ENCODE measurements around the gene NGLY1. TPM values are rescaled to one million over a fixed set of nuclear protein-coding genes. Genes with fewer than 3 reads are reported as not detected.

The NGLY1 gene
- total and polyA plus RNA-seq, 7 donors, result 37.2 to 78.4 (median 59.0) TPM

GRCh38 chr3:25780618-25781017 is 2.6 kb downstream of the NGLY1 start:
- Histone ChIP-seq H3K27me3 (ENCODE audit: insufficient read depth in 3 of 3, low read length in 2 of 3) (no peaks in the 10 kb centered on the region), H3K9me3 (no peaks in the 10 kb centered on the region), H3K4me3 (no peak overlapping the region), H3K4me1 (peaks cover 16% of the 10 kb centered on the region), H3K36me3 (ENCODE audit: insufficient read depth in 1 of 2, low read depth in 1 of 2) (peaks cover 0 to 31% of the 10 kb centered on the region in 2 donors), H3K27ac (no peak overlapping the region)
- intact Hi-C loops (cut with DNase I), result loop anchor here in 1 of 2 donors (5.0 to 10.0 kb wide), 2 partner anchors 118 to 346 kb away; partner anchors contain the start of gene TOP2B
- 96 to 98% (median 97%) methylated on average over 6 of the region's 6 CpGs for WGBS, 3 donors
- DNase-seq, result no peak
- no peak for TF ChIP-seq CTCF (IDR thresholded peaks at IDR 0.05)
- no peak for ATAC-seq

- intact Hi-C loops (cut with DNase I), result no loop called here
- Histone ChIP-seq H3K9me3 (peaks cover 9% of the 10 kb centered on the region), H3K4me1 (peaks cover under 1% of the 10 kb centered on the region), H3K27me3 (ENCODE audit: insufficient read depth in 3 of 3, low read length in 2 of 3) (no peaks in the 10 kb centered on the region), H3K4me3 (no peak overlapping the region), H3K36me3 (ENCODE audit: insufficient read depth in 1 of 2, low read depth in 1 of 2) (peaks cover 5 to 56% of the 10 kb centered on the region in 2 donors), H3K27ac (no peak overlapping the region)
- no peak for DNase-seq
- WGBS, 3 donors, result 95 to 99% (median 97%) methylated on average over 2 of the region's 2 CpGs
- no peak for TF ChIP-seq CTCF (IDR thresholded peaks at IDR 0.05)
- ATAC-seq, result no peak
Measured at GRCh38 chr3:25775936-25776335, 7.3 kb downstream of the NGLY1 start.

- no peaks in the 10 kb centered on the region for H3K27me3 ChIP-seq (ENCODE audit: insufficient read depth in 3 of 3, low read length in 2 of 3)
- no peak for TF ChIP-seq CTCF (IDR thresholded peaks at IDR 0.05)
- DNase-seq (no peak), ATAC-seq (no peak)
- H3K9me3 ChIP-seq, result peaks cover 9% of the 10 kb centered on the region
- H3K4me3 ChIP-seq, result no peak overlapping the region
- intact Hi-C loops (cut with DNase I), result no loop called here
- WGBS, 3 donors, result 91 to 95% (median 93%) methylated on average over 6 of the region's 6 CpGs
- no peaks in the 10 kb centered on the region for H3K4me1 ChIP-seq
- H3K27ac ChIP-seq, result no peak overlapping the region
- peaks cover 3 to 41% of the 10 kb centered on the region in 2 donors for H3K36me3 ChIP-seq (ENCODE audit: insufficient read depth in 1 of 2, low read depth in 1 of 2)
Measured at GRCh38 chr3:25768851-25769250, 14.4 kb downstream of the NGLY1 start.

GRCh38 chr3:25751725-25752124 is 31.5 kb downstream of the NGLY1 start:
- no peak overlapping the region for H3K27ac ChIP-seq
- no peaks in the 10 kb centered on the region for H3K9me3 ChIP-seq
- no peak overlapping the region for H3K4me3 ChIP-seq
- peaks cover 5 to 63% of the 10 kb centered on the region in 2 donors for H3K36me3 ChIP-seq (ENCODE audit: insufficient read depth in 1 of 2, low read depth in 1 of 2)
- WGBS, 3 donors, result 70 to 79% (median 74%) methylated on average over 1 of the region's 1 CpG
- H3K4me1 ChIP-seq, result no peaks in the 10 kb centered on the region
- intact Hi-C loops (cut with DNase I), result no loop called here
- DNase-seq (no peak), ATAC-seq (no peak)
- no peak for TF ChIP-seq CTCF (IDR thresholded peaks at IDR 0.05)
- no peaks in the 10 kb centered on the region for H3K27me3 ChIP-seq (ENCODE audit: insufficient read depth in 3 of 3, low read length in 2 of 3)

GRCh38 chr3:25751048-25751447 is 32.2 kb downstream of the NGLY1 start:
- TF ChIP-seq CTCF (IDR thresholded peaks at IDR 0.05), result no peak
- 97 to 99% (median 98%) methylated on average over 3 of the region's 3 CpGs for WGBS, 3 donors
- no peak overlapping the region for H3K27ac ChIP-seq

More at GRCh38 chr3:25751048-25751447, 32.2 kb downstream of the NGLY1 start:
- no peaks in the 10 kb centered on the region for H3K27me3 ChIP-seq (ENCODE audit: insufficient read depth in 3 of 3, low read length in 2 of 3)
- H3K36me3 ChIP-seq (ENCODE audit: insufficient read depth in 1 of 2, low read depth in 1 of 2), result peaks cover 5 to 70% of the 10 kb centered on the region in 2 donors
- ATAC-seq (no peak), DNase-seq (no peak)
- no peaks in the 10 kb centered on the region for H3K4me1 ChIP-seq
- intact Hi-C loops (cut with DNase I), result no loop called here
- H3K4me3 ChIP-seq, result no peak overlapping the region
- H3K9me3 ChIP-seq, result no peaks in the 10 kb centered on the region

All from psoas muscle (tissue), 8 donors.